ENCODE data around the gene OR13A1.
"Not testable (repeated sequence)": the region's sequence is repeated elsewhere in the genome, so short reads cannot be mapped to it uniquely, and the experiment has no call there.

OR13A1 gene, protein sequence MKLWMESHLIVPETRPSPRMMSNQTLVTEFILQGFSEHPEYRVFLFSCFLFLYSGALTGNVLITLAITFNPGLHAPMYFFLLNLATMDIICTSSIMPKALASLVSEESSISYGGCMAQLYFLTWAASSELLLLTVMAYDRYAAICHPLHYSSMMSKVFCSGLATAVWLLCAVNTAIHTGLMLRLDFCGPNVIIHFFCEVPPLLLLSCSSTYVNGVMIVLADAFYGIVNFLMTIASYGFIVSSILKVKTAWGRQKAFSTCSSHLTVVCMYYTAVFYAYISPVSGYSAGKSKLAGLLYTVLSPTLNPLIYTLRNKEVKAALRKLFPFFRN

DNA sequence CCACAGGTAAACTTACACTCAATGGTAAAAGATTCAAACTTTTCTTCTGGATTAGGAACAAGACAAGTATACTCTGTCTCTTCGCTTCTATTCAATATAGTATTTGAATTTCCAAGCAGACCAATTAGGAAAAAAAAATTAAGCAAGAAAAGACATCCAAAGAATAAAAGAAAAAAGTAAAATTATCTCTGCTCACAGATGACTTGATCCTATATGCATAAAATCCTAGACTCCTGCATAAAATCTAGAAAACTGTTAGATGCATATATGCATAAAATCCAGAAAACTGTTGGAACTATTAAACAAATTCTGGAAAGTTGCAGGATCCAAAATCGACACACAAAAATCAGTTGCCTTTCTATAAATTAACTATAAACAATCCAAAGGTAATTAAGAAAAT, at the start of gene OR13A1:
Gene OR13A1 (minus strand): TSS at position 101 of the 400 bp plus-strand sequence. CDS start 11,186 bp downstream, outside the sequence.
- DNase-seq: no peak

DNA sequence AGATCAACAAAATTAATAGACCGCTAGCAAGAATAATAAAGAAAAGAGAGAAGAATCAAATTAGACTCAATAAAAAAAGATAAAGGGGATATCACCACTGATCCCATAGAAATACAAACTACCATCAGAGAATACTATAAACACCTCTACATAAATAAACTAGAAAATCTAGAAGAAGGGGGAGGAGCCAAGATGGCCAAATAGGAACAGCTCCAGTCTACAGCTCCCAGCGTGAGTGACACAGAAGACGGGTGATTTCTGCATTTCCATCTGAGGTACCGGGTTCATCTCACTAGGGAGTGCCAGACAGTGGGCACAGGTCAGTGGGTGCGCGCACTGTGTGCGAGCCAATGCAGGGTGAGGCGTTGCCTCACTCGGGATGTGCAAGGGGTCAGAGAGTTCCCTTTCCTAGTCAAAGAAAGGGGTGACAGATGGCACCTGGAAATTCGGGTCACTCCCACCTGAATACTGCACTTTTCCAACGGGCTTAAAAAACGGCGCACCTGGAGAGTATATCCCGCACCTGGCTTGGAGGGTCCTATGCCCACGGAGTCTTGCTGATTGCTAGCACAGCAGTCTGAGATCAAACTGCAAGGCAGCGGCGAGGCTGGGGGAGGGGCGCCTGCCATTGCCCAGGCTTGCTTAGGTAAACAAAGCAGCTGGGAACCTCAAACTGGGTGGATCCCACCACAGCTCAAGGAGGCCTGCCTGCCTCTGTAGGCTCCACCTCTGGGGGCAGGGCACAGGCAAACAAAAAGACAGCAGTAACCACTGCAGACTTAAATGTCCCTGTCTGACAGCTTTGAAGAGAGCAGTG, 46.8 kb upstream of the OR13A1 start:
- DNase-seq: not testable (repeated sequence)

DNA sequence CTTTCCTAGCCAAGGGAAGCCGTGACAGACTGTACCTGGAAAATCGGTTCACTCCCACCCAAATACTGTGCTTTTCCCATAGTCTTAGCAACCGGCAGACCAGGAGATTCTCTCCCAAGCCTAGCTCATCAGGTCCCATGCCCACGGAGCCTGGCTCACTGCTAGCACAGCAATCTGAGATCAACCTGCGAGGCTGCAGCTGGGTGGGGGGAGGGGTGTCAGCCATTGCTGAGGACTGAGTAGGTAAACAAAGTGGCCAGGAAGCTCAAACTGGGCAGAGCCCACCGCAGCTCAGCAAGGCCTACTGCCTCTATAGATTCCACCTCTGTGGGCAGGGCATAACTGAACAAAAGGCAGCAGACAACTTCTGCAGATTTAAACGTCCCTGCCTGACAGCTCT, 43.6 kb upstream of the OR13A1 start:
- DNase-seq: not testable (repeated sequence)

DNA sequence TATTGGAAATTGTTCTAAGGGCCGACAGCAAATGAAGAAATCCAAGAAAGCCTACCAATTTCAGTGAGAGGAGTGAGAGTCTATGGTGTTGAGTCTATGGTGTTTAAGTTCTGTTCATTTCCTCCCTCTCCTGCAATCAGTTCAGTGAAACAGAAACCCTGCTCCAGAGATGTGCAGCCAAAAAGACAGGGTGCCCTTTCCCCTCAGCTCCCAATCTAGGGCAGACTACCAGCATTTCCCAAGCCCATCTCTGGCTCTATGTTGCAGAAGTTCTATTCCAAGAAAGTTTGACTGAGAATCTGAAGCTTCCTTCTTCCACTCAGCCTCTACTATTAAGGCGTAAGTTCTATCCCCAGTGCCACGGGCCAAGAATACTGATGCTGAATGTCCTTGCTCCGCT, 40.1 kb upstream of the OR13A1 start:
- no peak for DNase-seq

DNA sequence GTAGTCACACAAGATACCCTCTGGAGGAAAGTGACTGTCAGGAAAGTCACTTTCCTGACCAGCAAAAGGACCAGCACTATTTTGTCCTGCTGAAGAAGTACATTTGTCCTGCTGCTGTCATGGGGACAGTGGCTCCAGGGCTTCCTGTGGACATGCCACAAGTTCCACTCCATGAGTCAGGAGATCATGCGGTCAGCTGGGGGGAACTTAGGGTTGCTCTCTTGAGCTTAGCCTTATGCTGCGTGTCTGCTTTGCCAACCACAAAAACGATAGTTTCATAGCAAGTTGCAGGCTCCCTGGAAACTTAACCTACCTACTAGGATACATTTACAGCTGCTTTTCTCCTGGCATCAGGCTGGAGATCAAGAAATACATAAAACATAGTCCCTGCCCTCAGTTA, 38.9 kb upstream of the OR13A1 start:
- no peak for DNase-seq

- no peak for DNase-seq
Observed at GRCh38 chr10:45353186-45353585, 37.8 kb upstream of the OR13A1 start.

DNA sequence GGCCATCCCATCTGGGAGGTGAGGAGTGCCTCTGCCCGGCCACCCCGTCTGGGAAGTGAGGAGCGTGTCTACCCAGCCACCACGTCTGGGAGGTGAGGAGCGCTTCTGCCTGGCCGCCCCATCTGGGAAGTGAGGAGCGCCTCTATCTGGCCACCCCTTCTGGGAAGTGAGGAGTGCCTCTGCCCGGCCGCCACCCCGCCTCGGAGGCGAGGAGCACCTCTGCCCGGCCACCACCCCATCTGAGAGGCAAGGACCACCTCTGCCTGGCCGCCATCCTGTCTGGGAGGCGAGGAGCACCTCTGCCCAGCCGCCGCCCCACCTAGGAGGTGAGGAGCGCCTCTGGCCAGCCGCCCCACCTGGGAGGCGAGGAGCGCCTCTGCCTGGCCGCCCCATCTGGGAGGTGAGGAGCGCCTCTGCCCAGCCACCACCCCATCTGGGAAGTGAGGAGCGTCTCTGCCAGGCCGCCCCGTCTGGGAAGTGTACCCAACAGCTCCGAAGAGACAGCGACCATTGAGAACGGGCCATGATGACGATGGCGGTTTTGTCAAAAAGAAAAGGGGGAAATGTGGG, 32.9 kb upstream of the OR13A1 start:
- not testable (repeated sequence) for DNase-seq

DNA sequence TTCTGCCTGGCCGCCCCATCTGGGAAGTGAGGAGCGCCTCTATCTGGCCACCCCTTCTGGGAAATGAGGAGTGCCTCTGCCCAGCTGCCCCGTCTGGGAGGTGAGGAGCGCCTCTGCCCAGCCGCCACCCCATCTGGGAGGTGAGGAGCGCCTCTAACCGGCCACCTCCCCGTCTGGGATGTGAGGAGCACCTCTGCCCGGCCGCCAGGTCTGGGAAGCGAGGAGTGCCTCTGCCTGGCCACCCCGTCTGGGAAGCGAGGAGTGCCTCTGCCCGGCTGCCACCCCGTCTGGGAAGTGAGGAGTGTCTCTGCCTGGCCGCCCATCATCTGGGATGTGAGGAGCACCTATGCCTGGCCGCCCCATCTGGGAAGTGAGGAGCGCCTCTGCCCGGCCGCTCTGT, 32.1 kb upstream of the OR13A1 start:
- DNase-seq: not testable (repeated sequence)

- not testable (repeated sequence) for DNase-seq
Observed at GRCh38 chr10:45346652-45347335, 31.4 kb upstream of the OR13A1 start.

GRCh38 chr10:45340420-45340819, 25.0 kb upstream of the OR13A1 start:
- not testable (repeated sequence) for DNase-seq

DNA sequence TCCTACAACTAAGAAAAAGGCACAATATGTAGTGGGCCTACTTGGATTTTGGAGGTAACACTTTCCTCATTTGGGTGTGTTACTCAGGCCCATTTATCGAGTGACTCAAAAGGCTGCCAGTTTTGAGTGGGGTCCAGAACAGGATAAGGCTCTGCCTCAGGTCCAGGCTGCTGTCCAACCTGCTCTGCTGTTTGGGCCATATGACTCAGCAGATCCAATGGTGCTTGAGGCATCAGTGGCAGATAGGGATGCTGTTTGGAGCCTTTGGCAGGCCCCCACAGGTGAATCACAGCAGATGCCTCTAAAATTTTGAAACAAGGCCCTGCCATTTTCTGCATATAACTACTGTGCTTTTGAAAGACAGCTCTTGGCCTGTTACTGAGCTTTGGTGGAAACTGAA, 24.5 kb upstream of the OR13A1 start:
- no peak for DNase-seq

DNA sequence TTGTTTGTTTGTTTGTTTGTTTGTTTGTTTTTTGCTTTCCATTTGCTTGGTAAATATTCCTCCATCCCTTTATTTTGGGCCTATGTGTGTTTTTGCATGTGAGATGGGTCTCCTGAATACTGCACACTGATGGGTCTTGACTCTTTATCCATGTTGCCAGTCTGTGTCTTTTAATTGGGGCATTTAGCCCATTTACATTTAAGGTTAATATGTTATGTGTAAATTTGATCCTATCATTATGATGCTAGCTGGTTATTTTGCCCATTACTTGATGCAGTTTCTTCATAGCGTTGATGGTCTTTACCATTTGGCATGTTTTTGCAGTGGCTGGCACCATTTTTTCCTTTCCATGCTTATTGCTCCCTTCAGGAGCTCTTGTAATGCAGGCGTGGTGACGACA, 16.4 kb upstream of the OR13A1 start:
- DNase-seq: not testable (repeated sequence)

- DNase-seq: not testable (repeated sequence)
Observed at GRCh38 chr10:45326864-45327263, 11.5 kb upstream of the OR13A1 start.

DNA sequence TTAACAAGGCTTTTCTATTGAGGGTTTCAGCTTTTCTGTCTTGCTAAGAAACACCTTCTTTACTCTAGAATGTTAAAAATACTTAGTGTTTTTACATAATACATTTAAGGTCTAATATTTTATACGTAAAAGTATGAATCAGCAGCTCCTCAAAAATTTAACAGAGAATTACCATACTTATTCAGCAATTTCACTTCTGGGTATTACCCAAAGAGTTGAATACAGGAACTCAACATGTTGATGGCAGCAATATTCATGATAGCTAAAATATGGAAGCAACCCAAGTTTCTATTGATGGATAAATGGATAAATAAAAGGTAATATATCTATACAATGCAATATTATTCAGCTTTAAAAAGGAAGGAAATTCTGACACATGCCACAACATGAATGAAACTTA, 9.7 kb upstream of the OR13A1 start:
- DNase-seq: no peak

GRCh38 chr10:45319702-45320101, 4.3 kb upstream of the OR13A1 start:
- DNase-seq: no peak

DNA sequence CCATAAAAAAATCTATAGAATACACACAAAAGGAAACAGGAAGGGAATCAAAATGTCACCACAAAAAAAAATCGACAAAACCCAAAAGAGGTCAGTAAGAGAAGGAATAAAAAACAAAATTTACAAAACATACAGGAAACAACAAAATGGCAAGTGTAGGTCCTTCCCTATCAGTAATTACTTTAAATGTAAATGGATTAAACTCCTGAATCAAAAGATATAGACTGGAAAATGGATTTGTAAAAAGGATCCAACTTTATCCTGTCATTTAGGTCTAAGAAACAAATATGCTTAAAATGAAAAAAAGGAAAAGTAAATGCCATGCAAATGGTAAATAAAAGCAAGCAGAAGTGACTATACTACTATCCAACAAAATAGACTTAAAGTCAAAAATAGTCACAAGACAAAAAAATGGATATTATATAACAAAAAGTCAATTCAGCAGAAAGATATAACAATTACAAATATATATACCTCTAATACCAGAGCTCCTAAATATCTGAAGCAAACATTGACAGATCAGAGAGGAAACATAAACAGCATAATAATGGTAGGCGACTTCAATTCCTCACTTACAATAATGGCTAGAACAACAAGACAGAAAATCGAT, 2.0 kb downstream of the OR13A1 start:
- no peak for DNase-seq

- no peak for DNase-seq
Observed at GRCh38 chr10:45308707-45309106, 6.7 kb downstream of the OR13A1 start.

- no peak for DNase-seq
Observed at GRCh38 chr10:45302573-45302972, 12.8 kb downstream of the OR13A1 start.

DNA sequence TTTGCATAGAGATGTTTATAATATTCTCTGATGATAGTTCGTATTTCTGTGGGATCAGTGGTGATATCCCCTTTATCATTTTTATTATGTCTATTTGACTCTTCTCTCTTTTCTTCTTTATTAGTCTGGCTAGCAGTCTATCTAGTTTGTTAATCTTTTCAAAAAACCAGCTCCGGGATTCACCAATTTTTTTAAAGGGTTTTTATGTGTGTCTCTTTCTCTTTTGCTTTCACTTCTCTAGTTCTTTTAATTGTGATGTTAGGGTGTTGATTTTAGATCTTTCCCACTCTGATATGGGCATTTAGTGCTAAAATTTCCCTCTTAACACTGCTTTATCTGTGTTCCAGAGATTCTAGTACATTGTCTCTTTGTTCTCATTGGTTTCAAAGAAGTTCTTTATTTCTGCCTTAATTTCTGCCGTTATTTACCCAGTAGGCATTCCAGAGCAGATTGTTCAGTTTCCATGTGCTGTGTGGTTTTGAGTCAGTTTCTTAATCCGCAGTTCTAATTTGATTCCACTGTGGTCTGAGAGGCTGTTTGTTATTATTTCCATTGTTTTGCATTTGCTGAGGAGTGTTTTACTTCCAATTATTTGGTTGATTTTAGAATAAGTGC, 17.0 kb downstream of the OR13A1 start:
- DNase-seq: not testable (repeated sequence)

GRCh38 chr10:45294681-45295080, 20.7 kb downstream of the OR13A1 start:
- DNase-seq: no peak

DNA sequence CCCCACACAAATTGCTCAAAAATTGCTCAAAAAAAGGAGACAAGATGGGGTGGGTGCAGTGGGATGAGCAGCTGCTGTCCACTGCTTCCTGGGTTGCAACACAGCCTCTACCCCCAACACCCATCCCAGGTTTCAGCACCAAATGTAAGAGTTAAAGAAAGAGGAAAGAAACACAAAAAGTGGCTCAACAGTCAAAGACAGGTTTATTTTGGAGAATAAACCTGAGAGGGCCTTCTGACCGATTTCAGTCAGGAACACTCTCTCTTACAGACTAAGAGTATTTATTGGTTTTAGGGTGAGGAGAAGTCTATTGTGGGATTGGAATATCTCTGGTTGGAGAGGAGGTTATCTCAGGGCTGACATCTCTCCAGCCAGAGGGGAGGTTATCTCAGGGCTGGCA, 28.4 kb downstream of the OR13A1 start:
- no peak for DNase-seq

GRCh38 chr10:45282061-45282460, 33.3 kb downstream of the OR13A1 start:
- DNase-seq: no peak
